VCaP (cell line): Measurements from ENCODE around the gene TBXA2R.
A peak's percentile ranks its signal among the peaks of the same experiment; 100 is the strongest.
"Not testable (repeated sequence)": the region's sequence is repeated elsewhere in the genome, so short reads cannot be mapped to it uniquely, and the experiment has no call there.

ENCODE experiments used
- H3K27ac ChIP-seq: fragments of 450-650 bp; 2 replicates; pipeline ENCODE4 v1.5.1; 2017
- CTCF ChIP-seq: fragments of 450-650 bp; conservative IDR thresholded peaks from 2 replicates; pipeline ENCODE4 v1.5.1; 2017; ENCODE audit warnings: mild to moderate bottlenecking, moderate library complexity

The TBXA2R gene

GRCh38 chr19:3631053-3631861 lies 24.6 kb upstream of the TBXA2R start:
- TF ChIP-seq CTCF: no peak
- H3K27ac ChIP-seq: no peak overlapping the region

GRCh38 chr19:3628766-3629165 lies 22.1 kb upstream of the TBXA2R start:
- H3K27ac ChIP-seq: not testable (repeated sequence)

- no peak for TF ChIP-seq CTCF
- peak overlapping the region; percentile 88; the same call in 1 of the 2 replicates for H3K27ac ChIP-seq
These were observed 20.7 kb upstream of the TBXA2R start for GRCh38 chr19:3627351-3627723.

- no peak for TF ChIP-seq CTCF
- H3K27ac ChIP-seq: peak within 1 kb of the TSS; percentile 88
These were observed 20.0 kb upstream of the TBXA2R start, which contains the start of gene CACTIN for GRCh38 chr19:3626473-3627350. Gene CACTIN (minus strand): TSS chr19:3626790. CDS start chr19:3626762, 28 bp downstream.

- peak overlapping the region; percentile 88 for H3K27ac ChIP-seq
- TF ChIP-seq CTCF: no peak
These were observed 19.4 kb upstream of the TBXA2R start for GRCh38 chr19:3625996-3626472.

- no peak for TF ChIP-seq CTCF
- no peak overlapping the region for H3K27ac ChIP-seq
These were observed 17.0 kb upstream of the TBXA2R start for GRCh38 chr19:3623716-3624115.

GRCh38 chr19:3622224-3622623 lies 15.5 kb upstream of the TBXA2R start:
- no peak for TF ChIP-seq CTCF
- H3K27ac ChIP-seq: no peak overlapping the region
